ENCODE measurements around the gene HSDL1.

- TF ChIP-seq GATA2 (IDR thresholded peaks at IDR 0.05; ENCODE audit: low read depth, low read length), result no peak
- no peak for TF ChIP-seq GATA3 (IDR thresholded peaks at IDR 0.05; ENCODE audit: low read depth, low read length)
Measured at GRCh38 chr16:84166796-84167695, 22.1 kb upstream of the HSDL1 start.

Measured in SH-SY5Y (cell line).